AG10803 (cell line): ENCODE measurements around the gene MYO18B.

Source experiments
- DNase-seq: peaks from one replicate; pipeline ENCODE4 v3.0.0; 2010; ENCODE audit warnings: low read depth
- H3K4me3 ChIP-seq: 2 replicates; pipeline ENCODE4 v1.5.1; 2011; ENCODE audit warnings: mild to moderate bottlenecking, low read length, control low read depth
- TF ChIP-seq, protein P1 (sequence below): conservative IDR thresholded peaks from 2 replicates; pipeline ENCODE4 v1.5.1; 2011; ENCODE audit warnings: mild to moderate bottlenecking, low read length, control low read depth, inconsistent platforms

The MYO18B gene

GRCh38 chr22:25882360-25882759 is 140.4 kb downstream of the MYO18B start:
- no peak for DNase-seq
- H3K4me3 ChIP-seq = no peak overlapping the region
- TF ChIP-seq, protein P1, sequence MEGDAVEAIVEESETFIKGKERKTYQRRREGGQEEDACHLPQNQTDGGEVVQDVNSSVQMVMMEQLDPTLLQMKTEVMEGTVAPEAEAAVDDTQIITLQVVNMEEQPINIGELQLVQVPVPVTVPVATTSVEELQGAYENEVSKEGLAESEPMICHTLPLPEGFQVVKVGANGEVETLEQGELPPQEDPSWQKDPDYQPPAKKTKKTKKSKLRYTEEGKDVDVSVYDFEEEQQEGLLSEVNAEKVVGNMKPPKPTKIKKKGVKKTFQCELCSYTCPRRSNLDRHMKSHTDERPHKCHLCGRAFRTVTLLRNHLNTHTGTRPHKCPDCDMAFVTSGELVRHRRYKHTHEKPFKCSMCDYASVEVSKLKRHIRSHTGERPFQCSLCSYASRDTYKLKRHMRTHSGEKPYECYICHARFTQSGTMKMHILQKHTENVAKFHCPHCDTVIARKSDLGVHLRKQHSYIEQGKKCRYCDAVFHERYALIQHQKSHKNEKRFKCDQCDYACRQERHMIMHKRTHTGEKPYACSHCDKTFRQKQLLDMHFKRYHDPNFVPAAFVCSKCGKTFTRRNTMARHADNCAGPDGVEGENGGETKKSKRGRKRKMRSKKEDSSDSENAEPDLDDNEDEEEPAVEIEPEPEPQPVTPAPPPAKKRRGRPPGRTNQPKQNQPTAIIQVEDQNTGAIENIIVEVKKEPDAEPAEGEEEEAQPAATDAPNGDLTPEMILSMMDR = no peak

DNA sequence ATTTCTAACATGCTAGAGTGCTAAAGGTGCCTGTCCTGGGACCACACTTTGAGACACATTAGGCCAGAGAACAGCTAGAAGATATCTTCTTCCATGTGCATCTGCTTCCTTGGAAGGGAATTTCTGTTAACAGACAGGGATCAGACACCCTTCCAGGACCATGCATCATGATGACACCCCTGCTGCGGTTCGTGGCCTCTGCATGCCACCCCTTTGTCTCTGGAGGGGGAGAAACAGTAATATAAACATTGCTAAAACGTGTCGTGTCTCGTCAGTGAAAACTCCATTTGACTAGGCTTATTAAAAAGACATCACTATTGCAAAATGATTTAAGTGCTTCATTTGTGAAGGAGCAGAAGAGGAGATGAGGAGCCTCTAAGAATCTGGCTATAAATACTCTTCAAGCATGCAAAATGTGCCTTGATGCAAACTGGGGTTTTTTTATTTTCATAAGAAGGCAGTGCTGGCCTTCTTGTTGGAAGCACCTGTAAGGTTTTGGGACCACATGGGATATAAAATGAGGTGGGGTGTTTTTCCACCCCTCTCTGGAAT is 141.6 kb downstream of the MYO18B start:
- no peak for DNase-seq
- H3K4me3 ChIP-seq = no peak overlapping the region
- TF ChIP-seq, protein P1 = no peak

- TF ChIP-seq, protein P1 = no peak
- no peak for DNase-seq
- no peak overlapping the region for H3K4me3 ChIP-seq
These were observed 142.1 kb downstream of the MYO18B start for GRCh38 chr22:25884121-25884520.

DNA sequence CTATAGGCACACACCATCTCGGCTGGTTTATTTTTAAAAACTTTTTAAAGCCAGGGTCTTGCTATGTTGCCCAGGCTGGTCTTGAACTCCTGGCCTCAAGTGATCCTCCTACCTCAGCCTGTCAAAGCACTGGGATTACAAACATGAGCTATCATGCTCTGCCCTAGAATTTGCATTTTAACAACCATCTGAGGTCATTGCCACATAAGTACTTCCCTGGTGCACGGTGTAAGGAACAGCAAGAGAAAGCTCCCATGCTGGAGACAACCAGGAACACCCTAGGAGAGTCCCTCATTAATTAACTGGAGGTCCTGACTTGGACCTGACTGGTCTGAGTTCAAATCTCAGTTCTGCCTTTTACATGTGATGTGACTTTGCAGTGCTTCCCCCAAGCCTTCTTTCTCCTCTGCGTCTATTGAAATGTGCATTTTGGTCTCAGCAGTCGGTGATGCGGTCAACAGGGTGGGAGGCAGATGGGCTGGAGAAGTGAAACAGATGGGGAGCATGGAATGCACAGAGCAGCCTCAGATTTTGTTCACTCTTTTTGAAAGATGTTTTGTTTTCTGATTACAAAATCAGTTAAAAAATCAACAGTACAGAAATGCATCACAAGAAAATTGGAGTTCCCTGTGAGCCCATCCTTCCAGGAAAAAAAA is 146.5 kb downstream of the MYO18B start:
- no peak for DNase-seq
- TF ChIP-seq, protein P1 = no peak
- H3K4me3 ChIP-seq = no peak overlapping the region

DNA sequence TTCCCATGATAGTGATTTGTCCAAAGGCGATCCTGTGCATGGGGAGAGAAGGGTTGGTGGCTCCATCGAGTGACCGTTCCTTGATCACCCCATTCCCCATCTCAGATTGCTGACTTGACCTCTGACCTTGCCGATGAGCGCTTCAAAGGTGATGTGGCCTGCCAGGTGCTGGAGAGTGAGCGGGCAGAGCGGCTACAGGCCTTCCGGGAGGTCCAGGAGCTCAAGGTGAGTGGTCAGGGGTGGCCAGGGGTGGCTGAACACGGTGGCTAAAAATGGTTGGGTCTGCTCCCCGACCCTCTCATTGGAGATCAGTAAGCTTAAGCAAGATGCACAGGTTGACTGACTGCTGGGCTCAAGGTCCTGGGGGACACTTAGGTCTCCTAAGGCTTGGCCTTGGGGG is 148.7 kb downstream of the MYO18B start:
- TF ChIP-seq, protein P1 = no peak
- no peak for DNase-seq

DNA sequence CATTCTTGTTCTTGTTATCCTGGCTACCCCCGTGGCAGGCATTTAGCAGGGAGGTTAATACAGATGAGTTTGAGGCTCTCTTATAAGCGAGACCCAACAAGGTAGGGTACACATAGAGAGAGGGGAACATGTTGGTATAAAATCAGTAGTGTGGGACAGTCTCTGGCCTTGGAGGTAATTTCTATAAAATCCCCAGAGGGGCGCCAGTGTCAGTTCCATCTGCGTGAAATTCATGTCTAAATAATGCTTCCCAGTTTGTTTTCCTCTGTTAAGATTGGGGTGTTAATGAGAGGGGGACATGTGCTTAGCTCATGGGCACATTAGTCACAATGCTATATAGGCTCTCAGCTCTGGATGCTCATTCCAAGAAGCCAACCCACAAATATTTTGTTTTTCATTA is 150.7 kb downstream of the MYO18B start:
- DNase-seq = no peak
- TF ChIP-seq, protein P1 = no peak
- no peak overlapping the region for H3K4me3 ChIP-seq

More for the DNA sequence above, 148.7 kb downstream of the MYO18B start:
- H3K4me3 ChIP-seq = no peak overlapping the region

DNA sequence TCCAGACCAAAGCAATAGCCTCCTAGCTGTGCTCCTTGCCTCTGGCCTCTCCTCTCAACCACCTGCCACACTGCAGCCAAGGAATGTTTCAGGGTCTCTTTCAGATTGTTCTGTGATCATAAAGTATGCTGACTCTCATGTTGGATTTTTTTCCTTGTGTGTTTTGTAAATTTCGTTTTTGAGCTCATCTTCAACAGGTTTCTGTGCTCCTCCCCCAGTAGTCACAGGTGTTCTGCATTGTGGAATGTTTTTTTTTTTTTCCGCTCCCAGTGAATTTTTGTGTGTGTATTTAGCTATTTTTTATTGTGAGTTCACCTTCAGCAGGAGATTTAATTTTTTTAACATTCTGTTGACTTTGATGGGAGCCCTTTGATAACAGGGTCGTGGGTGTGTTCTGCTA is 153.7 kb downstream of the MYO18B start:
- H3K4me3 ChIP-seq = no peak overlapping the region
- DNase-seq = no peak
- TF ChIP-seq, protein P1 = no peak
